AG10803 (cell line): ENCODE data around the gene AIMP1.

Experiments
- DNase-seq: peaks from one replicate; pipeline ENCODE4 v3.0.0; 2010; ENCODE audit warnings: low read depth
- H3K4me3 ChIP-seq: 2 replicates; pipeline ENCODE4 v1.5.1; 2011; ENCODE audit warnings: mild to moderate bottlenecking, low read length, control low read depth
- CTCF ChIP-seq: conservative IDR thresholded peaks from 2 replicates; pipeline ENCODE4 v1.5.1; 2011; ENCODE audit warnings: mild to moderate bottlenecking, low read length, control low read depth, inconsistent platforms

Gene AIMP1

GRCh38 chr4:106312377-106312776 lies 4.0 kb upstream of the AIMP1 start:
- no peak for TF ChIP-seq CTCF
- H3K4me3 ChIP-seq: no peak overlapping the region
- peak; percentile 83 for DNase-seq

GRCh38 chr4:106312997-106313522 lies 3.3 kb upstream of the AIMP1 start:
- H3K4me3 ChIP-seq: no peak overlapping the region
- no peak for TF ChIP-seq CTCF

GRCh38 chr4:106314960-106315359 lies 1.4 kb upstream of the AIMP1 start:
- peak overlapping the region; percentile 93 for H3K4me3 ChIP-seq
- TF ChIP-seq CTCF: no peak
- DNase-seq: no peak

More at GRCh38 chr4:106312997-106313522, 3.3 kb upstream of the AIMP1 start:
- no peak for DNase-seq

- H3K4me3 ChIP-seq: peak overlapping the region; percentile 93
- no peak for TF ChIP-seq CTCF
- peak; percentile 57 for DNase-seq
These were observed 828 bp upstream of the AIMP1 start for GRCh38 chr4:106315476-106315967.

GRCh38 chr4:106316773-106317409 lies 541 bp downstream of the AIMP1 start:
- H3K4me3 ChIP-seq: peak overlapping the region; percentile 93
- no peak for DNase-seq
- TF ChIP-seq CTCF: no peak

GRCh38 chr4:106317815-106318214 lies 1.5 kb downstream of the AIMP1 start:
- TF ChIP-seq CTCF: no peak
- DNase-seq: no peak
- peak overlapping the region; percentile 93 for H3K4me3 ChIP-seq

- no peak for TF ChIP-seq CTCF
- H3K4me3 ChIP-seq: peak overlapping the region; percentile 93
- no peak for DNase-seq
These were observed 2.2 kb downstream of the AIMP1 start for GRCh38 chr4:106318511-106318910.
